ENCODE measurements around the gene CEP135.
"Not testable (repeated sequence)": the region's sequence is repeated elsewhere in the genome, so short reads cannot be mapped to it uniquely, and the experiment has no call there.

Gene CEP135, protein sequence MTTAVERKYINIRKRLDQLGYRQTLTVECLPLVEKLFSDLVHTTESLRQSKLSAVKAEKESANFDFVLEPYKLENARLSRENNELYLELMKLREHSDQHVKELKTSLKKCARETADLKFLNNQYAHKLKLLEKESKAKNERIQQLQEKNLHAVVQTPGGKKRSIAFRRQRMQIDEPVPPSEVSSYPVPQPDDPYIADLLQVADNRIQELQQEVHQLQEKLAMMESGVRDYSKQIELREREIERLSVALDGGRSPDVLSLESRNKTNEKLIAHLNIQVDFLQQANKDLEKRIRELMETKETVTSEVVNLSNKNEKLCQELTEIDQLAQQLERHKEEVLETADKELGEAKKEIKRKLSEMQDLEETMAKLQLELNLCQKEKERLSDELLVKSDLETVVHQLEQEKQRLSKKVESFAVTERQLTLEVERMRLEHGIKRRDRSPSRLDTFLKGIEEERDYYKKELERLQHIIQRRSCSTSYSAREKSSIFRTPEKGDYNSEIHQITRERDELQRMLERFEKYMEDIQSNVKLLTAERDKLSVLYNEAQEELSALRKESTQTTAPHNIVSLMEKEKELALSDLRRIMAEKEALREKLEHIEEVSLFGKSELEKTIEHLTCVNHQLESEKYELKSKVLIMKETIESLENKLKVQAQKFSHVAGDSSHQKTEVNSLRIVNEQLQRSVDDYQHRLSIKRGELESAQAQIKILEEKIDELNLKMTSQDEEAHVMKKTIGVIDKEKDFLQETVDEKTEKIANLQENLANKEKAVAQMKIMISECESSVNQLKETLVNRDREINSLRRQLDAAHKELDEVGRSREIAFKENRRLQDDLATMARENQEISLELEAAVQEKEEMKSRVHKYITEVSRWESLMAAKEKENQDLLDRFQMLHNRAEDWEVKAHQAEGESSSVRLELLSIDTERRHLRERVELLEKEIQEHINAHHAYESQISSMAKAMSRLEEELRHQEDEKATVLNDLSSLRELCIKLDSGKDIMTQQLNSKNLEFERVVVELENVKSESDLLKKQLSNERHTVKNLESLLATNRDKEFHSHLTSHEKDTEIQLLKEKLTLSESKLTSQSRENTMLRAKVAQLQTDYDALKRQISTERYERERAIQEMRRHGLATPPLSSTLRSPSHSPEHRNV

DNA sequence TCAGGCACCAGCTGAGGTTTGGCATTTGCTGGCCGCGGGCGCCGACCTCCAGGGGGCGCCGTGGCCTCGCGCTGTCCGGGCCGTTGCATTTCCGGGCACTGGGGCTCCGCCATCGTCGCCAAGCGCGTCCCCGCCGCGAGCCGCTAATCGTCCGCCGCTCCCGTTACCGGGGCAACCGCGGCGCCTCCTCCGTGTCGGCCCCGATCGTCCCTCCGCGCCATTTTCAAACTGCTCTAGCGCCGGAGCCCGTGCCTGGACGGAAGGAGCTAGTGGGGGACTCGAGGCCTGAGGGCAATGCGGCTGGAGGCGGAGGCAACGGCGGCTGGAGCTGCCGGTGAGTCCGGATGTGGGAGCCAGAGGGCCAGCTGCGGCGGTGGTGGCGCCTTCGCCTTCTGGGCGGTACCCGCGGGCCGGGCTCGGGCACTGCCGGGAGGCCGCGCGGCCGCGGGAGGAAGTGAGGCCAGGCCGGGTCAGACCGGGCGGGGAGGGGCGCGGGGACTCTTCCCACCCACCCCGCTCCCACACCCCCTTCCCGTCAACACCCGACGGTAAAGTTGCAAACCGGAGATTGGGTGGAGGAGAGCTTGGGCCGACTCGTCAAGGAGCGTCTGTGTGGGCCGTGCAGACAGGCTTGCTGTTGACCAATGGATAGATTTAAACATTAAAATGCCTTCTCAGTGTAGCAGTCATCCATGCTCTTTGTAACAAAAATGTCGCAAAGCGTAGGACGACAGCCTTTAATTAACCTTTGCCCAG lies at the start of gene CEP135:
Gene CEP135 (plus strand): TSS at position 220 of the 756 bp plus-strand sequence. CDS start 3,186 bp downstream, outside the sequence.
- peak; percentile 95 for DNase-seq

DNA sequence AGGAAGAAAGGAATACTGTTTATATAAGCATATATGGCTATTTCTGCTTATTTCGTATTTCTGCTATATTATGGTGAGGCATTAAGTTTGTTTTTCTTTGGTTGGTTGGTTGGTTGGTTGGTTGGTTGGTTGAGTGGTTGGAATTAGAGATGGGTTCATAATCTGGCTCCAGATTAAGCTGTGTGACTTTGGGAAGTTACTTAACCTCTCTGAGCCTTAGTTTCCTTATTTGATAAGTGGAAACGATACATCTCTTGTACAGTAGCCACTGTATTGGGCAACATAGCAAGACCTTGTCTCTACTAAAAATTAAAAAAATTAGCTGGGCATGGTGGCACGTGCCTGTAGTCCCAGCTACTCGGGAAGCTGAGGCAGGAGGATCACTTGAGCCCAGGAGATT lies 46.1 kb upstream of the CEP135 start:
- DNase-seq = no peak

DNA sequence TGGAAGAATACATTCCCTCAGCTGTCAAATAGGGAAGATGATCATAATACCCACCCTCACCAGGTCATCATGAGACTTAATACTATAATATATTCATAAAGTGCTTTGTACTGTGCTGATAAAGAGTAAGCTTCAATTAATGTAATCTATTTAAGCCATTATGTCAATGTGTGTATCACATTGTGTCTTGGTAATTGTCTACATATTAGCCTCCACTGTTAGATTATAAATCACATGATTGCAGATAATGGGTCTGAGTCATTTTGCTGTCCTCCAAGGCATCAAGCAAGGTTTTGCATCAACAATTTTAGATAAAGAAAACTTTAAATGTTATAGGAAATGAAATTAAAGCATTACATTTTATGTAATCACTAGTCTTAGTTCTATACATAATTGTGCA lies 45.2 kb upstream of the CEP135 start:
- no peak for DNase-seq

DNA sequence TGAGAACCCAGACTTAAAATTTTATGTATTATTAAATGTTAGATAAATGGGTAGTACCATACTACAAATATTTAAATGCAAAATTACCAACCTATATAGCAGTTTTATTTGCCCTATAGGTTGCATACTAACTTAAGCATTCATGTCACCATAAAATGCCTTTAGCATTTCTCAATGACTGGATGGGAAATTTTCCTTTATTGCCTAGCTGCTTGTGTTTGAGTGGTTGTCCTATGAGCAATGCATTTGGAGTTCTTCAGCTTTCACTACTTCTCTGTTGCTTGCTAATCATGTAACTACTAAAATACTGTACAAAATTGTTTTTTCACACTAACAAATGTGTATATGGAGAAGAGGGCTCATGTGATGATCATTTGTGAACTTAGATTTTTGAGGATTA lies 44.2 kb upstream of the CEP135 start:
- no peak for DNase-seq

DNA sequence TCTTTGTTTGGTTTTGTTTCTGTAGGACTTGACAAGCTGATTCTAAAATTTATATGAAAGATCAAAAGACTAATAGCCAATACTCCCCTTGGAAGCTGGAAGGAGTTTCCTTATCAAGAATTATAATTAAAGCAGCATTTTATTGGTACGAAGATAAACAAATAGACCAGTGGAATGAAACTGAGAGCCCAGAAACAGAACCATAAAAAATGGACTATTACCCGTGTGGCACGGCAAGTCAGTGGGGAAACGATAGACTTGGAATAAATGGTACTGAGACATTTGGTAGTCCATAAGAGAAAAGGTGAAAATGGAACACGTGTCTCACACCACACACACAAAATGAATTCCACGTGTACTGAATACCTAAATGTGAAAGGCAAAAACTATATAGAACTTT lies 42.4 kb upstream of the CEP135 start:
- no peak for DNase-seq

DNA sequence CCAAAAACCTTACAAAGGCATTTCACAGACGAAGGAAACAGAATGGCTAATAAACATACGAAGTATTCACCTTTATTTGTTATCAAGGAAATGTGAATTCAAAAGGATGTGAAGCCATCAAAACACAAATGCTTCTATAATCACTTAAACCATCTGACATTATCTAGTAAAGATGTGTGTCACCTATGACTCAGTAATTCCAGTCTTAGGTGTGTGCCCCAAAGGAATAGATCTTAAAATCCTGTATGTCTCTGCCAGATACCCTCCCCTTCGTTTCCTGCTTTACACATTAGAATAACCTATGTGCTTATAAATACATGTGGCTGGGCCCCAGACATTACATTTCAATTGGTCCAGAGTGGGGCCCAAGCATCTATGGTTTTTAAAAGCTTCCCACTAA lies 41.8 kb upstream of the CEP135 start:
- DNase-seq = peak; percentile 8

DNA sequence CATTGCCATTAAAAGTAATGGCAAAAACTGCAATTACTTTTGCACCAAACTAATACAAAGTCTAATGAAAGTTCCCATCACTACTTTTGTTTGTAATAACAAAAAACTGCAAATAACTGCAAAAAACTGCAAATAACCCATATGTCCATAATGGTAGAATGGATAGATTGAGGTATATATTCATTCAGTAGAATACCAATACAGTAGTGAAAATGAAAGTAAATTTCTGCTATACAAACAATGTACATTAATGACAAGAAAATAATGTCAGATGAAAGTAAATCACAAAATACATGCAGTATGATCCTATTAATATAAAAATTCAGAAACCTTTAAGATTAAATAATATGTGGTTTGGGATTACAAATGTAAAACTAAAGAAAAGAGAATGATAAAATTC lies 41.3 kb upstream of the CEP135 start:
- DNase-seq = no peak

DNA sequence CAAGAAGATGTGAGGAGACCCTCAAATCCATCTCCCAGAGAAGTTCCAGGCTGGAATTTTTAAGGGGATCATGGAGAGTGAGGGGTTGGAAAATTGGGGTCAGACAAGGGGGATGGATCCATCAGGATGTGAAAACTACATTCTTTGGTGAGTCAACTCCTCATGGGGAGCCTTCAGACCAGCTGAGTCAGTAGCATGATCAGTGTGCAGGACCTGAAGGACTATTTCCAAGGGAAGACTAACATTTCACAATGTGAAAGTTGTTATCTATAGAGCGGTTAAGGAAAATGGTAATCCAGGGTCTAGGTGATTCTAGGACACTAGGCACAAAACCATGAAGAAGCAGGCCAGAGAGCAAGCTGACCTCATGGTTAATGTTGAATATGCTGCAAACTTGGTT lies 38.6 kb upstream of the CEP135 start:
- DNase-seq = no peak

DNA sequence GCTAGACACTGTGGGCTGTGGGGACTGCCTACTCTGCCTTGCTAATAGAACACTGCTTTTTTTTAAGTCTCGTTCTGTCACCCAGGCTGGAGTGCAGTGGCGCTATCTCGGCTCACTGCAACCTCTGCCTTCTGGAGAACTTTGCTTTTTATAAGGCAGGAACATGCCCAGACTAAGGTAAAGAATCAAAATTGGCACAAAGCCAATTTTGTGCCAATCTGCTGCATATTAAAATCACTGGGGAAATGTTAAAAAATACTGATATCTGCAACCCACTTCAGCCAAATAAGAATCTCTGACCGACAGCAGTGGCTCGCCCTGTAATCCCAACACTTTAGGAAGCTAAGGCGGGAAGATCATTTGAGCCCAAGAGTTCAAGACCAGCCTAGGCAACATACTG lies 36.5 kb upstream of the CEP135 start:
- DNase-seq = no peak

DNA sequence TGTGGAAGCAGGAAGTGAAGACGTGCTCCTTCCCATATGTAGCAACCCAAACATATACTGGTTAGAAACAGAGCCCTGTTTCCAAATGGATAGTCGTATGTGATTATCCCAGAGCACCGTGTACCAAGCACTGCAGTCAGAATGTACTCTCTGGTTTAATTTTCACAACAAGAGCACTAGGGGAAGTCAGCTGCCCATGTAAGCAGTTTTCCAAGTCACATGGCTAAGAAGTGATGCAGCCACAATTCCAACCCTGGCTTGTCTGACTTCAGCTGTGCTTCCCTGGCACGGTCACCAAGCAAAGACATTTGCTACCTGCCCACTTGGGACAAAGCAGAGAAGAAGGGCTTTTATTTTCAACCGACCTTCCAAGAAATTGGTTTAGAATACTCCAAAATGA lies 28.2 kb upstream of the CEP135 start:
- no peak for DNase-seq

DNA sequence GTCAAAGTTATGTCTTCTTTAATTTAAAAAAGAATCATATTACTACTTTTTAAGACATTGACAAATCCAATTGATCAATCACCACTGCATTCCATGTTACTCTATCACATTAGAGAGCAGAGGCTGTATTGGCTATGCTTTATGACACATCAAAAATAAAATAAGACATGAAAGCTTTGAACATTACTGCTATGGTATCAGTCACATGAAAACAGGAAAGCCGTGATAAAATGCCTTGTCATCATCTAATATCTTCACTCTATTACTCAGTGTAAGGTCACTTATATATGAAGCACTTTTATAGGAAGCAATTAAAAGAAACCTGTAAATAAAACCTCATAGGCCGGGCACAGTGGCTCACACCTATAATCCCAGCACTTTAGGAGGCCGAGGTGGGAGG lies 27.7 kb upstream of the CEP135 start:
- DNase-seq = no peak

DNA sequence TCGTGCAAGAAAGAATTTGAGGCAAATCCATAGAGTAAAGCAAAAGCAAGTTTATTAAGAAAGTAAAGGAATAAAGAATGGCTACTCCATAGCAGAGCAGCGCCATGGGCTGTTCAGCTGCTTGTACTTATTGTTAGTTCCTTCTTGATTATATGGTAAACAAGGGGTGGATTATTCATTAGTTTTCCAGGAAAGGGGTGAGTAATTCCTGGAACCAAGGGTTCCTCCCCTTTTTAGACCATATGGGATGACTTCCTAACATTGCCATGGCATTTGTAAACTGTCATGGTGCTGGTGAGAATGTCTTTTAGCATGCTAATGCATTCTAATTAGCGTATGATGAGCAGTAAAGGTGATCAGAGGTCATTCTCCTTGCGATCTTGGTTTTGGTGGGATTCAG lies 23.5 kb upstream of the CEP135 start:
- no peak for DNase-seq

DNA sequence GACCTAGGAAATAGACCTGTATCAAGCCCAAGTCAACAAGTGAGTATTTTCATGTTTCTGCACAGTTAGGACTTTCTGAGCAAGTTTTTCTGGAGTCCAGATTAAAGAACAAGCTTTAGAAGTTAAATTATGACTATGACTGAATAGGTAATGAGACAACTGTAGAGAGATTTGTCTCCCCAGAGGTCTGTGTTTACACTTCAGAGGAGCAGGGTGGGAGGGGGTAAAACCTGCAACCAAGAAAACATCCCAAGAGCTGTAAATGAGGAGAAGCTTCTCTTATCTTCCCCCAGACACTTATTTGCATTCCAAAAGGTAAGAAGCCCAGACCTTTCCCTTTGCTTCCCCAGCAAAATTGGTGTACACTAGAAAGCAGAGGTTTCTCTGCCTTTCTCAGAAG lies 22.1 kb upstream of the CEP135 start:
- DNase-seq = no peak

DNA sequence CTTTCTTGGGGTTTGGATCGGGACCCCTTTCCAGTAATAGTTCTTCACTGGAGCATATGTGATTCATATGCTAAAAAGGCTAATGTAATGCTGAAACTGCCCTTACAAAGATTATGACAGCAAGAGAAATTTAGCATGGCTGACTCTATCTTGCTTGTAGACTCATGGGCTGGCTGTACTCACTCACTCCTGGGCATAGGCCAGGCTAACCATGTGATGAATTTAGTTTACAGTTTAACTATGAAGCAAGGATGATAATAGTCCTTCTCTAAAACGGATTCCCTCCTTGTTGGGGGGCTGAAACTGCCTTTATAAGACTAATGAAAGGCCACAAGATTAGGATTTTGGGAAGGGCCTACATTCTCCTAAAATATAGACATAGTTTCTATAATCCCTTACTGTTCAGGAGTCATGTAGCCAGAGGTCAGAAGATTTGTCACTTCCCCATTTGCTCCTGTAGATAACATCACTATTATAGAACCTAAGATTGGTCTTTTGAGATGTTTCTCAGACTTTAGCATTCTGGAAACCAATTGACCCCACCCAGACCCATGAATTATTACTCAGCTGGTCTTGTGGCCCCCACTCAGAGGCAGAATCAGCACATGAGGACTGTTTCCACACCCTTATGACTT lies 20.8 kb upstream of the CEP135 start:
- no peak for DNase-seq

DNA sequence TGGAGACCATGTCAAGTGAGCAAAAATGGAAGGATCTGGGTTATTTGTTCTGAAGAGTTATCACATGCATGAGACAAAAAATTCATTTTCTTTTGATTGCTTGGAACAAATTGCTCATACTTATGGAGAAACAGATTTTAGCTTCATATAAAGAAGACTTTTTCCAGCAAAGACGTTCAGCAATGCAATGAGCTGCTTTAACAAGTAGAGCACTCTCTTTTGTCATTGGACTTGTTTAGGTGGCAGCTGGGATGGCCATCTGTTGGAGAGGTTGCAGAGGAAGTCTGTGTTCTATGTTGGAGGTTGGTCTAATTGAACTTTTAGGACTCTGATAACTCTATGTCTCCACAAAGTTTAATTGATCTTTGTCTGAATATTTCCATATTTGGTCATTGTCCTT lies 19.9 kb upstream of the CEP135 start:
- no peak for DNase-seq

DNA sequence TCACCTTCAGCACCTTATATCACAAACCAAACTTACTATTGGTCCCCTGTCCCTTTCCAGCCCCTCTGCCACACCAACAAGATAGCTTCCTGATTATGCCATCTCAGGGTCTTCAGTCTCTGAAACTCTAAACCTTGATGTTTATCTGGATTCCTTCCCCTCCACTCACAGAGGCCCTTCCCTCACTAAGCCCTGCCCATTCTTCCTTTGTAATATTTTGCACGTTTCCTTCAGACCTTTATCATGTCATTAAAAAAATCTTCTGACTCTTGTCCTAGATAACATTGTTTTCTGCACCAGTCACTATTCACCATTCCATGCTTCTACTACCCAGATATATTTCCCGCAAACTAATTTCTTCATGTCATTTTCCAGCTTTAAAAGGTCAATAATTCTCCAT lies 17.7 kb upstream of the CEP135 start:
- no peak for DNase-seq

DNA sequence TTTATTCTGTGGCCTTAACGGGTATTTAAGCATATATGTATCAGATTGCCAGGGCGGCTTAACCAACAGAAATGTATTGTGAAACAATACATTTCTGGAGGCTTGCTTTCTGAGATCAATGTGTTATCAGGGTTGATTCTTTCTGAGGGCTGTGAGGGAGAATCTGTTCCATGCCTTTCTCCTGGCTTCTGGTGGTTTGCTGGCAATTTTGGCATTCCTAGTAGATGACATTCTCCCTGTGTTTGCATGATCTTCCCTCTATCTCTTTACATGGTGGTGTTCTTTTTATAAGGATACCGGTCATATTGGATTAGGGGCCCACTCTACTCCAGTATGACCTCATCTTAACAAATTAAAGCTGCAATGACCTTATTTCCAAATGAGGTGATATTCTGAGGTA lies 16.9 kb upstream of the CEP135 start:
- DNase-seq = no peak

DNA sequence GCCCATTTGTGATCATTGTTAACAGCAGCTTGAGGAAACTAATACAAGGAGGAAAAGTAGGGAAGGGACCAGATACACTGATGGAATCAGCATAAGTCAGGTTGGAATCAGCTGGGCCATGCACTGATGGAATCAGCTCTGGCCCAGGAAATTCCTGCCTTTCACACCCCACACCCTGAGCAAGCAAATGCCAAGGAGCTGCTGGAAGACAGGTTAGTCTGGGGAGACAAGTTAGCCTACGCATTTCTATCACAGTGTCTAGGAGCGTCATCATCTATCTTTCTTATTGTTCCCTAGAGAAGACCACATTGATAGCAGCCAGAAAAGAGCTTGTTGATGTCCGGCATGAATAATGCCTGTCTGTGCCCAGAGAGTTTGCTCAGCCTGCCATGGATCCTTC lies 16.2 kb upstream of the CEP135 start:
- DNase-seq = no peak

DNA sequence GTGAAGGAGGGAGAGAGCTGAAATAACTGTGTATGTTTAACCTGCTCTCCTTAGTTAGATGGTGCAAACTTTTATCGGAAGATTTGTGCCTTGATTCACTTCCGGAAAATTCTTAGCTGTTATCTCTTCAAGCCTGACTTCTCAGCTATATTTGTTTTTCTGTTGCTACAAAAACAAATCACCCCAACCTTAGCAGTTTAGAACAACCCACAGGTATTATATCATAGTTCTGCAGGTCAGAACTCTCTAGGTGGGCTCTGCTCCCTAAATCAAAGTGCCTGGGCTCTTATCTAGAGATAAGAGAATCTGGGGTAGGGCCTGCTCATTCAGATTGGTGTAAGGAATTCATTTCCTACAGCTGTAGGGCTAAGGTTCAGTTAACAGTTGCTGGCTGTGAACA lies 15.1 kb upstream of the CEP135 start:
- no peak for DNase-seq

DNA sequence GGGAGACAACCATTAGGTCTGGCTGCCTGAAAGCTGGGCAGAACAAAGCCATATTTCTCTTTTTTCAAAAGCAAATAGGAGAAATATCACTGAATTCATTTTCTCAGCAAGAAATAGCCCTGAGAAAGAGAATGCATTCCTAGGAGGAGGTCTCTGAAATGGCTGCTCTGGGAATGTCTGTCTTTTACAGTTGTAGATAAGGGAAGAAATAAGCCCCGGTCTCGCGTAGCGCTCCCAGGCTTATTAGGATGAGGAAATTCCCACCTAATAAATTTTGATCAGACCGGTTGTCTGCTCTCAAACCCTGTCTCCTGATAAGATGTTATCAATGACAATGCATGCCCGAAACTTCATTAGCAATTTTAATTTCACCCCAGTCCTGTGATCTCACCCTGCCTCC lies 12.8 kb upstream of the CEP135 start:
- not testable (repeated sequence) for DNase-seq

DNA sequence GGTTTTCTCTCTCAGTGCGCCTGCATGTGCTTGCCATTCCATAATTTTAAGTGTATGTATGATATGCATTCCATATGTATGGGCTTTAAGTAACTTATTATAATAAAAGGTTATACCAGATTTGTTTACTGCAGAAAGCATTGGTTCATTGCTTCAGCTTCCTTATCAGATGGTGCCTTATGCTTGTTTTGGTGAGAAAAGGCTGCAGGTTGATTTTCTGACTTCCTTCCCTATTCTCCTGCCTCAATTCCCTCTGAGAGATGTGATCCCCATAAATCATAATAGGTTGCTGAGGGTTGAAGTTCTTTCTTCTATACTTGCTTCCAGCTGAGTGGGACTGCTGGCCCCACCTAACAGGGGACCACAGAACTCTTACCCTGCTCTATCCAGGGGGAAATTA lies 10.3 kb upstream of the CEP135 start:
- no peak for DNase-seq

DNA sequence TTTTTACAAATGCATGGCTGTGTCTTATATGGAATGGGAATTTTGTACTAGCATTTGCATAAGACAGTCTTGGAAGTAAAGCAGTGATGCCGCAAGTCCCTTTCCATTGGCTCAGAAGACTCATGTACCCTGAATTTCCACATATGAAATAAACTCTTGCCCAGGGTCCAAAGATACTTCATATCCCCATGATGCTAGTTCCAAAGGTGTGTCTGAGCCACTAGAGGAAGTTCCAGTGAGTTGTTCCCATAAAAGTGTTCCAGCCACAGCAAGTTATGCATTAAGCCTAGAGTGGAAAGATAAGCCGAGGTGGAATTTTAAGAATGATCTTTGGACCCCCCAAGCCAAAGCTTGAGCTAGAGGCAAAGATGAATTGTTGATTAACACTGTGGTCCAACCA lies 9.3 kb upstream of the CEP135 start:
- DNase-seq = no peak
